HCT116 (cell line): Measurements from ENCODE around the gene ARHGAP12. TPM values are rescaled to one million over a fixed set of nuclear protein-coding genes. Genes with fewer than 3 reads are reported as not detected.
A peak's percentile ranks its signal among the peaks of the same experiment; 100 is the strongest.

ENCODE experiments used
- ATAC-seq: fragments of 200-7000 bp; cut with Tn5 transposase; 2 replicates; pipeline ENCODE4 v1.9.1; 2020; ENCODE audit warnings: mild to moderate bottlenecking, moderate library complexity
- BruUV-seq: library from RNA; stranded (reverse); fragments of 400-500 nt; replicated peaks from 2 replicates; lab custom pipeline; 2021; lab: Mats Ljungman, UMichigan
- CTCF ChIA-PET: fragments of 300-600 bp; sonication (Branson Sonifier 250); formaldehyde crosslinking; loops from one replicate; lab custom pipeline; 2021; ENCODE audit warnings: antibody characterized with exemption; lab: Charles Lee
- POLR2A ChIA-PET: fragments of 300-600, 350-600 bp; sonication (Branson Sonifier 250); formaldehyde crosslinking; loops from one replicate; lab custom pipeline; 2021; ENCODE audit warnings: antibody characterized with exemption; lab: Charles Lee
- RAD21 ChIA-PET, 2 experiments: fragments of 300-600 bp; sonication (Branson Sonifier 250); formaldehyde crosslinking; loops; one replicate each; lab custom pipeline; 2023; ENCODE audit warnings: low total read pairs in 2 of 2; ENCODE audit not compliant: uncharacterized antibody in 2 of 2, unreplicated experiment in 2 of 2, low non-redundant PET in 1 of 2; lab: Charles Lee
- DNase-seq: peaks from one replicate; pipeline ENCODE4 v3.0.0-alpha.2; 2010; ENCODE audit warnings: low read depth, low spot score
- H2AFZ ChIP-seq: fragments of 200-600 bp; shearing (Covaris generic), sonication (generic); 2 replicates; pipeline ENCODE4 v1.6.1; 2017; ENCODE audit warnings: low read depth, mixed run types, mixed read lengths, antibody characterized with exemption, low read length; ENCODE audit not compliant: poor library complexity, severe bottlenecking
- H3K27ac ChIP-seq: 2 replicates; pipeline ENCODE4 v1.5.1; 2012; ENCODE audit warnings: low read depth, low read length
- H3K27me3 ChIP-seq: fragments of 200-600 bp; sonication (generic); 2 replicates; pipeline ENCODE4 v1.6.1; 2016; ENCODE audit warnings: mixed run types, low read length, mixed read lengths; ENCODE audit not compliant: insufficient read depth
- H3K36me3 ChIP-seq, 2 experiments: fragments of 200-500 bp in 1 of 2; fragments of 200-600 bp in 1 of 2; sonication (Bioruptor generic) in 1 of 2; sonication (generic) in 1 of 2; 2 replicates each; pipeline versions ENCODE4 v1.5.1 to v1.6.1; 2014 to 2016; ENCODE audit warnings: low read length in 2 of 2, inconsistent platforms in 1 of 2, mixed read lengths in 1 of 2, mixed run types in 1 of 2; ENCODE audit not compliant: insufficient read depth in 2 of 2, control insufficient read depth in 1 of 2
- H3K4me1 ChIP-seq, 2 experiments: fragments of 200-600 bp in 1 of 2; sonication (generic) in 1 of 2; 2 replicates each; pipeline versions ENCODE4 v1.5.1 to v1.6.1; 2012 to 2017; ENCODE audit warnings: low read length in 2 of 2, inconsistent platforms in 1 of 2, mild to moderate bottlenecking in 1 of 2, mixed read lengths in 1 of 2, mixed run types in 1 of 2, moderate library complexity in 1 of 2; ENCODE audit not compliant: insufficient read depth in 2 of 2, control insufficient read depth in 1 of 2
- H3K4me2 ChIP-seq: fragments of 200-600 bp; sonication (generic); 2 replicates; pipeline ENCODE4 v1.6.1; 2017; ENCODE audit warnings: mixed run types, low read length, mixed read lengths
- H3K4me3 ChIP-seq, 2 experiments: fragments of 200-600 bp in 1 of 2; sonication (generic) in 1 of 2; replicated peaks in 1 of 2; 2 replicates each; pipeline ENCODE4 v1.5.1; 2011 to 2016; ENCODE audit warnings: low read length in 2 of 2, control low read depth in 1 of 2, low read depth in 1 of 2, mild to moderate bottlenecking in 1 of 2, mixed read lengths in 1 of 2, mixed run types in 1 of 2
- H3K79me2 ChIP-seq: fragments of 200-600 bp; sonication (generic); 2 replicates; pipeline ENCODE4 v1.6.1; 2017; ENCODE audit warnings: mild to moderate bottlenecking, mixed run types, low read length, moderate library complexity, mixed read lengths; ENCODE audit not compliant: insufficient read depth
- H3K9ac ChIP-seq: fragments of 200-600 bp; sonication (generic); 2 replicates; pipeline ENCODE4 v1.6.1; 2016; ENCODE audit warnings: low read length, mixed read lengths
- H3K9me2 ChIP-seq: fragments of 200-600 bp; sonication (generic), shearing (Covaris generic); 2 replicates; pipeline ENCODE4 v1.6.1; 2017; ENCODE audit warnings: mixed run types, mild to moderate bottlenecking, moderate library complexity; ENCODE audit not compliant: insufficient read depth
- H3K9me3 ChIP-seq, 2 experiments: fragments of 200-500 bp in 1 of 2; fragments of 200-600 bp in 1 of 2; sonication (Bioruptor generic) in 1 of 2; sonication (generic) in 1 of 2; 2 replicates each; pipeline ENCODE4 v1.6.1; 2014 to 2017; ENCODE audit warnings: low read length in 2 of 2, mixed read lengths in 2 of 2, inconsistent platforms in 1 of 2, low read depth in 1 of 2, mild to moderate bottlenecking in 1 of 2, mixed run types in 1 of 2, moderate library complexity in 1 of 2; ENCODE audit not compliant: control insufficient read depth in 1 of 2, insufficient read depth in 1 of 2
- H4K20me1 ChIP-seq: fragments of 200-600 bp; sonication (generic), shearing (Covaris generic); 2 replicates; pipeline ENCODE4 v1.6.1; 2017; ENCODE audit warnings: mixed run types, mild to moderate bottlenecking, moderate library complexity; ENCODE audit not compliant: insufficient read depth
- ATF3 ChIP-seq: IDR thresholded peaks from 2 replicates; pipeline ENCODE4 v1.6.1; 2012
- CBX3 ChIP-seq: IDR thresholded peaks from 2 replicates; pipeline ENCODE4 v1.6.1; 2012; ENCODE audit warnings: low read depth
- CEBPB ChIP-seq: IDR thresholded peaks from 2 replicates; pipeline ENCODE4 v1.6.1; 2012; ENCODE audit warnings: low read depth
- CTCF ChIP-seq, 3 experiments: fragments of 200-600 bp in 1 of 3; sonication (generic) in 1 of 3; IDR thresholded peaks in 2 of 3; conservative IDR thresholded peaks in 1 of 3; 2 replicates each; pipeline ENCODE4 v1.5.1; 2012 to 2017; ENCODE audit warnings: low read depth in 2 of 3, low read length in 2 of 3, antibody characterized with exemption in 1 of 3, borderline replicate concordance in 1 of 3, control low read depth in 1 of 3, mild to moderate bottlenecking in 1 of 3, mixed read lengths in 1 of 3, mixed run types in 1 of 3, moderate library complexity in 1 of 3; ENCODE audit not compliant: insufficient read depth in 1 of 3
- EGR1 ChIP-seq: IDR thresholded peaks from 2 replicates; pipeline ENCODE4 v1.6.1; 2012; ENCODE audit warnings: low read depth
- EZH2phosphoT487 ChIP-seq: fragments of 200-600 bp; IDR thresholded peaks from 2 replicates; pipeline ENCODE4 v1.6.1; 2018; ENCODE audit warnings: antibody characterized with exemption, borderline replicate concordance
- JUND ChIP-seq: IDR thresholded peaks from 2 replicates; pipeline ENCODE4 v1.6.1; 2012
- MAX ChIP-seq: IDR thresholded peaks from 2 replicates; pipeline ENCODE4 v1.6.1; 2012
- POLR2A ChIP-seq: IDR thresholded peaks from 2 replicates; pipeline ENCODE4 v1.7.0; 2011; ENCODE audit warnings: borderline replicate concordance; ENCODE audit not compliant: insufficient read depth, insufficient read length; ENCODE audit errors: extremely low read depth
- POLR2AphosphoS5 ChIP-seq: IDR thresholded peaks from 2 replicates; pipeline ENCODE4 v1.6.1; 2011; ENCODE audit warnings: mild to moderate bottlenecking, low read depth, low read length, moderate library complexity
- REST ChIP-seq: IDR thresholded peaks from 2 replicates; pipeline ENCODE4 v1.6.1; 2012; ENCODE audit warnings: low read depth
- SIN3A ChIP-seq: IDR thresholded peaks from 2 replicates; pipeline ENCODE4 v1.6.1; 2012; ENCODE audit warnings: low read depth
- YY1 ChIP-seq: IDR thresholded peaks from 2 replicates; pipeline ENCODE4 v1.6.1; 2011; ENCODE audit warnings: low read length, low read depth, moderate library complexity, mild to moderate bottlenecking; ENCODE audit not compliant: insufficient replicate concordance; ENCODE audit errors: extremely low read depth
- ZNF274 ChIP-seq: fragments of 200-500 bp; sonication (Bioruptor generic); IDR thresholded peaks from 2 replicates; pipeline ENCODE4 v1.6.1; 2014; ENCODE audit warnings: mild to moderate bottlenecking, low read depth, low read length, inconsistent platforms
- intact Hi-C: fragments of 100-400 bp; cut with micrococcal nuclease; formaldehyde crosslinking; loops from 2 replicates; pipeline ENCODE4 v1.10.0; 2022
- total RNA-seq: library from RNA; stranded (reverse); gene quantifications from one replicate; pipeline ENCODE4 v1.2.1, GENCODE V29; 2021; ENCODE audit not compliant: unreplicated experiment

ARHGAP12 gene
- total RNA-seq, 1 experiment from 2014 or later: 80.3 TPM

GRCh38 chr10:31953480-31953879 is 24.8 kb upstream of the ARHGAP12 start:
- H3K9ac ChIP-seq: no peak overlapping the region
- no peaks in the 10 kb centered on the region for H3K27me3 ChIP-seq
- no peak overlapping the region for H3K4me2 ChIP-seq
- ChIA-PET RAD21 (interaction anchor here in 1 of 2 experiments (0.8 kb wide), 1 partner anchor 83 kb away, joined by 3 read pairs; no protein-coding TSS in a partner anchor), POLR2A (no interaction called here), CTCF (no interaction called here)
- H3K36me3 ChIP-seq: no peaks in the 10 kb centered on the region
- no peaks in the 10 kb centered on the region for H3K9me2 ChIP-seq
- intact Hi-C loops: no loop called here
- H2AFZ ChIP-seq: no peak overlapping the region
- no peak for ATAC-seq
- peak overlapping the region; percentile 29; the same call in 1 of the 2 replicates for H3K27ac ChIP-seq
- TF ChIP-seq CEBPB (no peak), MAX (no peak), SIN3A (no peak)
- H4K20me1 ChIP-seq: no peaks in the 10 kb centered on the region
- no TSS peak for BruUV-seq
- H3K4me1 ChIP-seq: peaks cover 16 to 35% of the 10 kb centered on the region in 2 experiments
- H3K79me2 ChIP-seq: no peaks in the 10 kb centered on the region
- no peaks in the 10 kb centered on the region; a peak in 1 of 4 replicates for H3K9me3 ChIP-seq
- no peak for DNase-seq
- no peak overlapping the region for H3K4me3 ChIP-seq

- intact Hi-C loops: no loop called here
- Histone ChIP-seq H4K20me1 (no peaks in the 10 kb centered on the region), H3K4me2 (no peak overlapping the region)
- TF ChIP-seq CBX3 (no peak), EGR1 (no peak), REST (no peak), ATF3 (no peak), POLR2AphosphoS5 (no peak), MAX (no peak), CTCF (IDR thresholded peaks at IDR 0.05 in 2 of 3, conservative IDR thresholded peaks at IDR 0.05 in 1 of 3; ENCODE audit: borderline replicate concordance in 1 of 3, insufficient read depth in 1 of 3, low read depth in 2 of 3, low read length in 2 of 3) (no peak), YY1 (no peak), POLR2A (no peak), EZH2phosphoT487 (no peak), JUND (no peak), ZNF274 (no peak)
Observed at GRCh38 chr10:31953080-31953479, 24.4 kb upstream of the ARHGAP12 start.

More at GRCh38 chr10:31953080-31953479, 24.4 kb upstream of the ARHGAP12 start:
- Histone ChIP-seq H3K36me3 (no peaks in the 10 kb centered on the region), H2AFZ (no peak overlapping the region), H3K79me2 (no peaks in the 10 kb centered on the region), H3K9me2 (no peaks in the 10 kb centered on the region), H3K27ac (peak overlapping the region; percentile 29; the same call in 1 of the 2 replicates), H3K4me3 (no peak overlapping the region), H3K4me1 (peaks cover 20 to 38% of the 10 kb centered on the region in 2 experiments), H3K9ac (no peak overlapping the region), H3K27me3 (no peaks in the 10 kb centered on the region), H3K9me3 (no peaks in the 10 kb centered on the region; a peak in 1 of 4 replicates)
- ChIA-PET RAD21 (interaction anchor here in 1 of 2 experiments (0.8 kb wide), 1 partner anchor 83 kb away, joined by 3 read pairs; no protein-coding TSS in a partner anchor), POLR2A (no interaction called here), CTCF (no interaction called here)
- DNase-seq (no peak), ATAC-seq (no peak)
- BruUV-seq: no TSS peak
